OCI-LY7 (cell line): ENCODE data around the gene ECHDC1.

Experiments
- EZH2phosphoT487 ChIP-seq: fragments of 200-600 bp; sonication (generic); IDR thresholded peaks from 2 replicates; pipeline ENCODE4 v1.6.1; 2018; ENCODE audit warnings: low read depth, borderline replicate concordance, mild to moderate bottlenecking, mixed run types, antibody characterized with exemption, low read length, moderate library complexity, mixed read lengths
- TF ChIP-seq, protein P1 (sequence below): fragments of 200-600 bp; sonication (generic); conservative IDR thresholded peaks from 2 replicates; pipeline ENCODE4 v1.5.1; 2014; ENCODE audit warnings: mild to moderate bottlenecking, antibody characterized with exemption, low read length, moderate library complexity, mixed read lengths

- TF ChIP-seq, protein P1, sequence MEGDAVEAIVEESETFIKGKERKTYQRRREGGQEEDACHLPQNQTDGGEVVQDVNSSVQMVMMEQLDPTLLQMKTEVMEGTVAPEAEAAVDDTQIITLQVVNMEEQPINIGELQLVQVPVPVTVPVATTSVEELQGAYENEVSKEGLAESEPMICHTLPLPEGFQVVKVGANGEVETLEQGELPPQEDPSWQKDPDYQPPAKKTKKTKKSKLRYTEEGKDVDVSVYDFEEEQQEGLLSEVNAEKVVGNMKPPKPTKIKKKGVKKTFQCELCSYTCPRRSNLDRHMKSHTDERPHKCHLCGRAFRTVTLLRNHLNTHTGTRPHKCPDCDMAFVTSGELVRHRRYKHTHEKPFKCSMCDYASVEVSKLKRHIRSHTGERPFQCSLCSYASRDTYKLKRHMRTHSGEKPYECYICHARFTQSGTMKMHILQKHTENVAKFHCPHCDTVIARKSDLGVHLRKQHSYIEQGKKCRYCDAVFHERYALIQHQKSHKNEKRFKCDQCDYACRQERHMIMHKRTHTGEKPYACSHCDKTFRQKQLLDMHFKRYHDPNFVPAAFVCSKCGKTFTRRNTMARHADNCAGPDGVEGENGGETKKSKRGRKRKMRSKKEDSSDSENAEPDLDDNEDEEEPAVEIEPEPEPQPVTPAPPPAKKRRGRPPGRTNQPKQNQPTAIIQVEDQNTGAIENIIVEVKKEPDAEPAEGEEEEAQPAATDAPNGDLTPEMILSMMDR, result no peak
- TF ChIP-seq EZH2phosphoT487, result no peak
These were observed 1.8 kb downstream of the ECHDC1 start for GRCh38 chr6:127341471-127342202.
